ENCODE data around the gene ELF2.
"Not testable (repeated sequence)": the region's sequence is repeated elsewhere in the genome, so short reads cannot be mapped to it uniquely, and the experiment has no call there.

DNA sequence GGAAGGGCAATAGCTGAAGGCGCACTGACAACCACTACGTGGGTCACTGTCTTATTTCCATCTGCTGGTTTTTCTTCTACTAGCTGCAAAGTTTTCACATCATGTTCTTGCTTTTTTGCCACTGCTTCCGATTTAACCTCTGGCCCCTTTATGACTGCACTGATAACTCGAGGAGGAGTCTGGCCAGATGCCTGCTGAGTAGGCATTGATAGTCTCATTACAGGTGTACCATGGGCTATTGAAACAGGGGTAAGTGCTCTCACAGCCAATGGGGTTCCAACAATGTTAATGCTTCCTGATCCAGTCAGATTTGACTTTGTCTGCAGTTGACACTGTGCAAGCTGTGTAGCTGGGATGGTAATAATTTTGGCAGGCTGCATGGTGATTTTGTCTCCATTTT lies 118.0 kb downstream of the ELF2 start:
- TF ChIP-seq, protein P1, sequence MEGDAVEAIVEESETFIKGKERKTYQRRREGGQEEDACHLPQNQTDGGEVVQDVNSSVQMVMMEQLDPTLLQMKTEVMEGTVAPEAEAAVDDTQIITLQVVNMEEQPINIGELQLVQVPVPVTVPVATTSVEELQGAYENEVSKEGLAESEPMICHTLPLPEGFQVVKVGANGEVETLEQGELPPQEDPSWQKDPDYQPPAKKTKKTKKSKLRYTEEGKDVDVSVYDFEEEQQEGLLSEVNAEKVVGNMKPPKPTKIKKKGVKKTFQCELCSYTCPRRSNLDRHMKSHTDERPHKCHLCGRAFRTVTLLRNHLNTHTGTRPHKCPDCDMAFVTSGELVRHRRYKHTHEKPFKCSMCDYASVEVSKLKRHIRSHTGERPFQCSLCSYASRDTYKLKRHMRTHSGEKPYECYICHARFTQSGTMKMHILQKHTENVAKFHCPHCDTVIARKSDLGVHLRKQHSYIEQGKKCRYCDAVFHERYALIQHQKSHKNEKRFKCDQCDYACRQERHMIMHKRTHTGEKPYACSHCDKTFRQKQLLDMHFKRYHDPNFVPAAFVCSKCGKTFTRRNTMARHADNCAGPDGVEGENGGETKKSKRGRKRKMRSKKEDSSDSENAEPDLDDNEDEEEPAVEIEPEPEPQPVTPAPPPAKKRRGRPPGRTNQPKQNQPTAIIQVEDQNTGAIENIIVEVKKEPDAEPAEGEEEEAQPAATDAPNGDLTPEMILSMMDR (IDR thresholded peaks at IDR 0.05; ENCODE audit: insufficient read depth, low read depth, low read length), result not testable (repeated sequence)
- TF ChIP-seq EZH2 (IDR thresholded peaks at IDR 0.05; ENCODE audit: insufficient read depth, low read length), result not testable (repeated sequence)
